PC-9 (cell line): ENCODE results near the gene ITGB5. TPM values are rescaled to one million over a fixed set of nuclear protein-coding genes. Genes with fewer than 3 reads are reported as not detected.

Experiments used
- BruUV-seq: library from RNA; stranded (reverse); fragments of 400-500 nt; replicated peaks from 2 replicates; lab custom pipeline; 2021; lab: Mats Ljungman, UMichigan
- CTCF ChIA-PET: fragments of 300-600 bp; sonication (Branson Sonifier 250); formaldehyde crosslinking; loops from one replicate; lab custom pipeline; 2022; ENCODE audit warnings: antibody characterized with exemption; lab: Charles Lee
- POLR2A ChIA-PET: fragments of 300-600 bp; sonication (Branson Sonifier 250); formaldehyde crosslinking; loops from one replicate; lab custom pipeline; 2022; ENCODE audit warnings: antibody characterized with exemption; ENCODE audit not compliant: unreplicated experiment; lab: Charles Lee
- DNase-seq, 2 experiments: peaks; one replicate each; pipeline versions ENCODE4 v3.0.0 to v3.0.0-alpha.2; 2015 to 2022; ENCODE audit warnings: mixed read lengths in 1 of 2
- H2AFZ ChIP-seq: fragments of 200-600 bp; sonication (generic); 2 replicates; pipeline ENCODE4 v1.8.1; 2017; ENCODE audit warnings: antibody characterized with exemption
- H3F3A ChIP-seq: fragments of 200-600 bp; sonication (generic); 2 replicates; pipeline ENCODE4 v1.8.1; 2017; ENCODE audit warnings: antibody characterized with exemption, mild to moderate bottlenecking, low read depth; ENCODE audit not compliant: insufficient read depth
- H3K27ac ChIP-seq: fragments of 200-600 bp; sonication (generic); 2 replicates; pipeline ENCODE4 v1.6.1; 2016; ENCODE audit warnings: mixed run types
- H3K27me3 ChIP-seq: fragments of 200-600 bp; sonication (generic); 2 replicates; pipeline ENCODE4 v1.6.1; 2016; ENCODE audit warnings: low read depth, mixed run types; ENCODE audit not compliant: insufficient read depth
- H3K36me3 ChIP-seq: fragments of 200-600 bp; sonication (generic); 2 replicates; pipeline ENCODE4 v1.6.1; 2016; ENCODE audit warnings: low read depth, mixed run types
- H3K4me1 ChIP-seq: fragments of 200-600 bp; sonication (generic); replicated peaks from 2 replicates; pipeline ENCODE4 v1.6.1; 2016; ENCODE audit warnings: mixed run types; ENCODE audit not compliant: insufficient read depth
- H3K4me2 ChIP-seq: fragments of 200-600 bp; sonication (generic); 2 replicates; pipeline ENCODE4 v1.6.1; 2017; ENCODE audit warnings: mixed run types
- H3K4me3 ChIP-seq: fragments of 200-600 bp; sonication (generic); 2 replicates; pipeline ENCODE4 v1.6.1; 2016; ENCODE audit warnings: mixed run types
- H3K79me2 ChIP-seq: fragments of 200-600 bp; sonication (generic); 2 replicates; pipeline ENCODE4 v1.6.1; 2017; ENCODE audit warnings: low read depth, mixed run types
- H3K9me2 ChIP-seq: fragments of 200-600 bp; sonication (generic); 2 replicates; pipeline ENCODE4 v1.8.1; 2017; ENCODE audit warnings: mild to moderate bottlenecking; ENCODE audit not compliant: insufficient read depth
- H3K9me3 ChIP-seq: fragments of 200-600 bp; sonication (generic); 2 replicates; pipeline ENCODE4 v1.8.1; 2016; ENCODE audit warnings: low read depth; ENCODE audit not compliant: insufficient read depth
- H4K20me1 ChIP-seq: fragments of 200-600 bp; sonication (generic); 2 replicates; pipeline ENCODE4 v1.8.1; 2017; ENCODE audit not compliant: insufficient read depth
- CTCF ChIP-seq: fragments of 200-600 bp; sonication (generic); conservative IDR thresholded peaks from 2 replicates; pipeline ENCODE4 v1.6.1; 2017; ENCODE audit warnings: mixed run types, antibody characterized with exemption, mild to moderate bottlenecking, moderate library complexity
- EZH2 ChIP-seq: fragments of 200-600 bp; sonication (generic); IDR thresholded peaks from 2 replicates; pipeline ENCODE4 v1.8.0; 2017; ENCODE audit warnings: antibody characterized with exemption, low read depth
- intact Hi-C: fragments of 100-400 bp; cut with micrococcal nuclease; formaldehyde crosslinking; loops from one replicate; pipeline ENCODE4 v1.10.0; 2022; ENCODE audit not compliant: unreplicated experiment
- total RNA-seq: library from RNA; stranded (reverse); gene quantifications from 2 replicates; pipeline ENCODE4 v1.2.3, GENCODE V29; 2021

The ITGB5 gene
- total RNA-seq, 1 experiment from 2014 or later = 226 TPM

DNA sequence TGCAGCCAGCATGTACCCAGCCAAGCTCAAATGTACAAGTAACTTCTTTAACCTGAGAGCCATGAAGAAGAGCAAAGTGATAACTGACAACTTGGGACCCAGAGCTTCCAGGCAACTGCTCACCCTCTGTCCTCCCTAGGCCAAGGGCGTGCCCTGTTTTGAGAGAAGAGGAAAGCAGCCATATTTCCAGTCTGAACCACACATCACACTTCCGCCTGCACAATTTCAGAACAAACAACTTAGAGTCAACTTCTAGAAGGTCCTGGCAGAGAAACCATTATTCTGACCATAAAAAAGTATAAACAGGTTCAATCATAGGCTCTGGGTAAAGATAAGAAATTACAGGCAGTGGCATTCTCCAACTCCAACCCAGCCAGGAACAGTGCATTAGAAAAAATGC is 50.1 kb downstream of the ITGB5 start:
- Histone ChIP-seq H3K9me3 (no peaks in the 10 kb centered on the region), H3K4me2 (peak overlapping the region; percentile 81), H4K20me1 (no peaks in the 10 kb centered on the region), H3K4me1 (peaks cover 80% of the 10 kb centered on the region), H2AFZ (no peak overlapping the region), H3K36me3 (peaks cover 48% of the 10 kb centered on the region), H3K79me2 (peaks cover 52% of the 10 kb centered on the region), H3K27ac (peak overlapping the region; percentile 99), H3K27me3 (no peaks in the 10 kb centered on the region), H3F3A (peaks cover 69% of the 10 kb centered on the region), H3K9me2 (no peaks in the 10 kb centered on the region), H3K4me3 (no peak overlapping the region)
- ChIA-PET CTCF (interaction anchor here (0.5 kb wide), 1 partner anchor 9 kb away, joined by 5 read pairs; no protein-coding TSS in a partner anchor), POLR2A (interaction anchor here (0.7 kb wide), 1 partner anchor 332 kb away, joined by 4 read pairs; no protein-coding TSS in a partner anchor)
- intact Hi-C loops = loop anchor here (1.0 to 2.0 kb wide), 4 partner anchors 8 to 50 kb away; no protein-coding TSS in a partner anchor
- DNase-seq = no peak
- BruUV-seq = no TSS peak
- TF ChIP-seq EZH2 (no peak), CTCF (no peak)

- Histone ChIP-seq H3K4me1 (peaks cover 80% of the 10 kb centered on the region), H3K27ac (peak overlapping the region; percentile 99), H3F3A (peaks cover 69% of the 10 kb centered on the region), H3K9me2 (no peaks in the 10 kb centered on the region), H2AFZ (no peak overlapping the region), H3K79me2 (peaks cover 58% of the 10 kb centered on the region), H4K20me1 (no peaks in the 10 kb centered on the region), H3K36me3 (peaks cover 45% of the 10 kb centered on the region), H3K4me3 (no peak overlapping the region), H3K4me2 (peak overlapping the region; percentile 81), H3K9me3 (no peaks in the 10 kb centered on the region), H3K27me3 (no peaks in the 10 kb centered on the region)
- POLR2A ChIA-PET = interaction anchor here (0.7 kb wide), 1 partner anchor 333 kb away, joined by 4 read pairs; no protein-coding TSS in a partner anchor
- no peak for TF ChIP-seq CTCF
- no peak for TF ChIP-seq EZH2
- intact Hi-C loops = loop anchor here (2.0 kb wide), 1 partner anchor 50 kb away; no protein-coding TSS in a partner anchor
- DNase-seq = no peak
- BruUV-seq = no TSS peak
- CTCF ChIA-PET = no interaction called here
Observed at GRCh38 chr3:124836448-124836847, 50.7 kb downstream of the ITGB5 start.

GRCh38 chr3:124834723-124835718 is 52.1 kb downstream of the ITGB5 start:
- intact Hi-C loops = loop anchor here (1.0 kb wide), 1 partner anchor 43 kb away; no protein-coding TSS in a partner anchor
- H3F3A ChIP-seq = peaks cover 71% of the 10 kb centered on the region
- CTCF ChIA-PET = no interaction called here
- peaks cover 79% of the 10 kb centered on the region for H3K4me1 ChIP-seq
- DNase-seq = peak; percentile 85 to 98
- TF ChIP-seq EZH2 (no peak), CTCF (no peak)
- TSS peak; percentile 73 for BruUV-seq
- peak overlapping the region; percentile 42; the same call in 1 of the 2 replicates for H3K4me3 ChIP-seq
- peak overlapping the region; percentile 81 for H3K4me2 ChIP-seq
- H3K9me2 ChIP-seq = no peaks in the 10 kb centered on the region
- peak overlapping the region; percentile 99 for H3K27ac ChIP-seq
- peaks cover 33% of the 10 kb centered on the region for H3K36me3 ChIP-seq
- no peak overlapping the region for H2AFZ ChIP-seq
- no peaks in the 10 kb centered on the region for H3K9me3 ChIP-seq
- H4K20me1 ChIP-seq = no peaks in the 10 kb centered on the region
- H3K79me2 ChIP-seq = peaks cover 53% of the 10 kb centered on the region
- POLR2A ChIA-PET = interaction anchor here (1.0 kb wide), 1 partner anchor 10 kb away, joined by 6 read pairs; no protein-coding TSS in a partner anchor
- no peaks in the 10 kb centered on the region for H3K27me3 ChIP-seq
